ENCODE results near the gene CHMP6. TPM values are rescaled to one million over a fixed set of nuclear protein-coding genes. Genes with fewer than 3 reads are reported as not detected.

Gene CHMP6
- total RNA-seq, 1 experiment from 2014 or later = 17.4 TPM

DNA sequence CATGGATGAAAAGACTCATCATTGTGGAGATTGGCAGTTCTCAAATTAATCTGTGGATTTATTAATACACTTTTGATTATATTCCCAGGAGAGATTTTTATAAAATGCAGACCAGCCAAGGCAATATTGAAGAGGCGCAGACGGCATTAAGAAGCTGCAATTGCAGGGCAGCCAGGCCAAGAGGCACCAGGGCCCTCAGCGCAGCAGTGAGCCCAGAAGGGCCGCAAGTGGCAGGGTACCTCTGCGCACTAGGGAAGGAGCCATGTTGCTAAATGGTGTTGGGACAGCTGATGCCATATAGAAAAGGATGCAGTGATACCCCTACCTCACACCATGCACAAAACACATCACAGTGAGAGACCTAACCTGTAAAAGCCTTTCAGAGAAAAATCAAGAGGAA lies 36.6 kb upstream of the CHMP6 start:
- no peaks in the 10 kb centered on the region for H3K79me2 ChIP-seq (ENCODE audit: low read depth)
- no peak overlapping the region for H3K4me2 ChIP-seq
- H2AFZ ChIP-seq = no peak overlapping the region
- H3K27ac ChIP-seq = no peak overlapping the region
- intact Hi-C loops (cut with micrococcal nuclease; ENCODE audit: unreplicated experiment) = no loop called here
- H3K9me3 ChIP-seq (ENCODE audit: insufficient read depth, low read depth) = no peaks in the 10 kb centered on the region
- TF ChIP-seq CTCF (conservative IDR thresholded peaks at IDR 0.05) (no peak), EZH2 (IDR thresholded peaks at IDR 0.05; ENCODE audit: low read depth) (no peak)
- DNase-seq = no peak
- no peaks in the 10 kb centered on the region for H3F3A ChIP-seq (ENCODE audit: insufficient read depth, low read depth)
- CTCF ChIA-PET = no interaction called here
- POLR2A ChIA-PET (ENCODE audit: unreplicated experiment) = no interaction called here
- no peaks in the 10 kb centered on the region for H3K4me1 ChIP-seq (replicated peaks; ENCODE audit: insufficient read depth)
- no peak overlapping the region for H3K4me3 ChIP-seq
- no peaks in the 10 kb centered on the region for H3K27me3 ChIP-seq (ENCODE audit: insufficient read depth, low read depth)
- no peaks in the 10 kb centered on the region for H3K36me3 ChIP-seq (ENCODE audit: low read depth)
- H3K9me2 ChIP-seq (ENCODE audit: insufficient read depth) = no peaks in the 10 kb centered on the region
- H4K20me1 ChIP-seq (ENCODE audit: insufficient read depth) = no peaks in the 10 kb centered on the region
- no TSS peak for BruUV-seq (replicated peaks)

- TF ChIP-seq EZH2 (IDR thresholded peaks at IDR 0.05; ENCODE audit: low read depth) (no peak), CTCF (conservative IDR thresholded peaks at IDR 0.05) (no peak)
Observed at GRCh38 chr17:80955671-80956280, 35.9 kb upstream of the CHMP6 start.

GRCh38 chr17:80956321-80957190 lies 35.1 kb upstream of the CHMP6 start:
- no peak overlapping the region for H2AFZ ChIP-seq
- POLR2A ChIA-PET (ENCODE audit: unreplicated experiment) = interaction anchor here (0.7 kb wide), 1 partner anchor 812 kb away, joined by 5 read pairs; no protein-coding TSS in a partner anchor
- TF ChIP-seq CTCF (conservative IDR thresholded peaks at IDR 0.05) = no peak
- no peak for TF ChIP-seq EZH2 (IDR thresholded peaks at IDR 0.05; ENCODE audit: low read depth)

More at GRCh38 chr17:80955671-80956280, 35.9 kb upstream of the CHMP6 start:
- ChIA-PET POLR2A (ENCODE audit: unreplicated experiment) (no interaction called here), CTCF (no interaction called here)
- Histone ChIP-seq H3K4me3 (no peak overlapping the region), H3F3A (ENCODE audit: insufficient read depth, low read depth) (no peaks in the 10 kb centered on the region), H3K27ac (no peak overlapping the region), H3K9me3 (ENCODE audit: insufficient read depth, low read depth) (no peaks in the 10 kb centered on the region), H4K20me1 (ENCODE audit: insufficient read depth) (no peaks in the 10 kb centered on the region), H3K4me2 (no peak overlapping the region), H3K9me2 (ENCODE audit: insufficient read depth) (no peaks in the 10 kb centered on the region), H2AFZ (no peak overlapping the region), H3K79me2 (ENCODE audit: low read depth) (no peaks in the 10 kb centered on the region), H3K36me3 (ENCODE audit: low read depth) (no peaks in the 10 kb centered on the region), H3K27me3 (ENCODE audit: insufficient read depth, low read depth) (no peaks in the 10 kb centered on the region), H3K4me1 (replicated peaks; ENCODE audit: insufficient read depth) (no peaks in the 10 kb centered on the region)
- DNase-seq = no peak
- BruUV-seq (replicated peaks) = no TSS peak
- intact Hi-C loops (cut with micrococcal nuclease; ENCODE audit: unreplicated experiment) = no loop called here

More at GRCh38 chr17:80956321-80957190, 35.1 kb upstream of the CHMP6 start:
- no TSS peak for BruUV-seq (replicated peaks)
- H3K27me3 ChIP-seq (ENCODE audit: insufficient read depth, low read depth) = no peaks in the 10 kb centered on the region
- no peaks in the 10 kb centered on the region for H3K9me3 ChIP-seq (ENCODE audit: insufficient read depth, low read depth)
- H3K4me3 ChIP-seq = no peak overlapping the region
- H3K4me2 ChIP-seq = no peak overlapping the region
- no peaks in the 10 kb centered on the region for H4K20me1 ChIP-seq (ENCODE audit: insufficient read depth)
- no peak overlapping the region for H3K27ac ChIP-seq
- H3K9me2 ChIP-seq (ENCODE audit: insufficient read depth) = no peaks in the 10 kb centered on the region
- no peaks in the 10 kb centered on the region for H3K79me2 ChIP-seq (ENCODE audit: low read depth)
- H3F3A ChIP-seq (ENCODE audit: insufficient read depth, low read depth) = no peaks in the 10 kb centered on the region
- intact Hi-C loops (cut with micrococcal nuclease; ENCODE audit: unreplicated experiment) = no loop called here
- no peak for DNase-seq
- H3K4me1 ChIP-seq (replicated peaks; ENCODE audit: insufficient read depth) = no peaks in the 10 kb centered on the region
- H3K36me3 ChIP-seq (ENCODE audit: low read depth) = no peaks in the 10 kb centered on the region
- CTCF ChIA-PET = interaction anchor here (0.7 kb wide), 1 partner anchor 40 kb away, joined by 3 read pairs; no protein-coding TSS in a partner anchor

All from PC-9 (cell line).